SIG-M5 treated with dmso at 0.1 percent for 504 hours (cell line): ENCODE data around the gene SELENOW.
"Not testable (repeated sequence)": the region's sequence is repeated elsewhere in the genome, so short reads cannot be mapped to it uniquely, and the experiment has no call there.

Source experiments
- DNase-seq: peaks from one replicate; lab custom pipeline; 2025; ENCODE audit not compliant: unreplicated experiment; lab: John Stamatoyannopoulos, UW

SELENOW gene

GRCh38 chr19:47756627-47756929 lies 21.9 kb upstream of the SELENOW start:
- DNase-seq = no peak

GRCh38 chr19:47756953-47757608 lies 21.4 kb upstream of the SELENOW start:
- no peak for DNase-seq

GRCh38 chr19:47757617-47758442 lies 20.7 kb upstream of the SELENOW start:
- no peak for DNase-seq

- DNase-seq = no peak
Measured at GRCh38 chr19:47758443-47758804, 20.1 kb upstream of the SELENOW start.

GRCh38 chr19:47760632-47760999 lies 17.9 kb upstream of the SELENOW start:
- DNase-seq = no peak

GRCh38 chr19:47761566-47761965 lies 16.9 kb upstream of the SELENOW start:
- no peak for DNase-seq

- DNase-seq = no peak
Measured at GRCh38 chr19:47762151-47762550, 16.4 kb upstream of the SELENOW start.

GRCh38 chr19:47762615-47763308 lies 15.7 kb upstream of the SELENOW start:
- DNase-seq = no peak

GRCh38 chr19:47764705-47765104 lies 13.8 kb upstream of the SELENOW start:
- DNase-seq = not testable (repeated sequence)

- peak; percentile 47 for DNase-seq
Measured at GRCh38 chr19:47765523-47766358, 12.8 kb upstream of the SELENOW start.

- no peak for DNase-seq
Measured at GRCh38 chr19:47766359-47766620, 12.2 kb upstream of the SELENOW start.

GRCh38 chr19:47766670-47767069 lies 11.8 kb upstream of the SELENOW start:
- DNase-seq = no peak

GRCh38 chr19:47767349-47767748 lies 11.2 kb upstream of the SELENOW start:
- DNase-seq = no peak

GRCh38 chr19:47768604-47769003 lies 9.9 kb upstream of the SELENOW start:
- no peak for DNase-seq

GRCh38 chr19:47769534-47769933 lies 9.0 kb upstream of the SELENOW start:
- no peak for DNase-seq

GRCh38 chr19:47771291-47771690 lies 7.2 kb upstream of the SELENOW start:
- DNase-seq = not testable (repeated sequence)

- no peak for DNase-seq
Measured at GRCh38 chr19:47776568-47776967, 1.9 kb upstream of the SELENOW start.

- not testable (repeated sequence) for DNase-seq
Measured at GRCh38 chr19:47777245-47778048, 1.1 kb upstream of the SELENOW start.

GRCh38 chr19:47778954-47779351 lies 450 bp downstream of the SELENOW start:
- DNase-seq = no peak

GRCh38 chr19:47779524-47780214 lies 1.2 kb downstream of the SELENOW start:
- DNase-seq = no peak
